CD4-positive, alpha-beta T cell treated with Interleukin-21 for 1 hour (primary cell): ENCODE data around the gene GLT6D1.
A peak's percentile ranks its signal among the peaks of the same experiment; 100 is the strongest.

ENCODE experiments used
- DNase-seq: peaks from one replicate; pipeline ENCODE4 v3.0.0-alpha.2; 2020

Gene GLT6D1

DNA sequence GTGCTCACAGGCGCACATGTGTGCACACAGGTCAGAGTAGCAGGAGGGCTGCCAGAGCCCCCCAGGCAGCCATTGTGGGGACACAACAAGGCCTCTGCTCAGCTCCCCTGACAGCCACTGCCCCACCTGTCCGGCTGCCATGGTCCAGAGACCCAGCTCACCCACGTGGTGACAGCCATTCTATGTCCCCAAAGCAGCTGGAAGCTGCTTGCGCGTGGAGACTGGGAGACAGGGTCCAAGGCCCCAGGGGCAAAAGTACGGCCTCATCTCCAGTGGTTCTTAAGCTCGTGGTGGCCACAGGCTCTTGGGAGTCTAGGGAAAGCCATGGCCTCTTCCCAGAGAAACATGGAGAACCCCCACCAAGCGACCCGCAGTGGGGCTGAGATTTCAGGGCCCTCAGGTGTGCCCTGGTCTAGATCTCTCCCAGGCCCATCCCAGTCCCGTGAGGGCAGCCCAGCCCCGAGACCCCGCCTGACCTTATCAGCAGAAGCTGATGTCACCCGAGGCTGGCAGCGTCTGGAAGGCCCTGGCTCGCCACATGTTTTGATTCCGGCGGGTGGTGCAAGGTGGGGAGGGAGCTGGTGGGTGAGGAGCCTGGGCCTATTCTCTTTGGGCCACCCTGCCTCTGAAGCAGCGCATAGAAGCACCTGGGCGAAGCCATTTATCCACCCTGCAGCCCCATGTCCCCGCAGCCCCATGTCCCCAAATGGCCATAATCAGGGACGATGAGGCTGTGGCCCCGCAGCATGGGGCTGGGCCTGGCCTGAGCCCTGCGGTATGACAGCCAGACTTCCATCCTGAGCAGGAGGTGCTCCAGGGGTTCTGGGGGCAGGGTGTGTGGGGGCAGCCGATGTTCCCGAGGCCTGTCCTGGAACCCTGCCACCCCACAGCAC lies 31.7 kb downstream of the GLT6D1 start:
- no peak for DNase-seq

DNA sequence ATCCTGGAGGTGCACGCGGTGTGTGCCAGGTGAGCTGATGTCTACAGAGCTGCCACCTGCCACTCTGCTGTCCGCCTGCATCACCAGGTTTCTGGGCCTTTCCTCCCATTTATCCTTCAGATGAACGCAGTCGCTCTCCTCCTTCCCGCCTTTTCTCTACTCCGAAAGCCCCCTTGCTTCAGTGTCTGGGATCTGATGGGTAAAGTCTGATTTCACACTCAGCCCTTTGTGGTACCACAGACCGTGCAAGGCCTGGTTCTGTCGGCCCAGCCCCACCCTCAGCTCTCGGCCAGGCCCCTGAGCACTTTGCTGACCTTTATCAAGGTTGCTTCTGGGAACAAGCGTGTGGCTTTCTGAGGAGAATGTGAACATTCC lies 32.5 kb downstream of the GLT6D1 start:
- DNase-seq, result no peak

DNA sequence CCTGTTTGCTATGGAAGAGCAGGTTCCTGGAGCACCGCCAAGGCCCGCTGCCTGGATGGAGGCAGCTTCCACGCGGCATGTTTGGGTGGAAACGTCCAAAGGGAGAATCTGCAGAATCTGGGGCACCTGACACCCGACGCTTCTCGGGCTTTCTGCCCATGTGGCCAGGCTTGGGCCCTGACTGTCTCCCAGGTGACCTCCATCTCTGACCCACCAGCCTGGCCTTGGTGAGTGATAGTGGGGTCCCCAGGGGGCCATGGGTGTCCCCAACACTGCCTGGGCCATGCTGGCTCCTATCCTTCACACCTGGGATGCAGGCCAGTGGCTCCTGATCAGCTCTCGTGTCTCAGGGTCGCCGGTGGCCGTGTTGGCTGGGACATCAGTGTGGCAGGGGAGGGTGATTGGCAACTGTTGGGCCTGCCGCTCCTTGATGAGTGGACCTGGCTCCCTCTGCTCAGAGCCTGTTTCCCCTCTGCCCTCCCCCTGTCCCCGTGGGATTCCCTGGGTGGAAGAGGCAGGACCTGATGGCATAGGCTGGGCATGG lies 34.0 kb downstream of the GLT6D1 start:
- DNase-seq, result no peak

DNA sequence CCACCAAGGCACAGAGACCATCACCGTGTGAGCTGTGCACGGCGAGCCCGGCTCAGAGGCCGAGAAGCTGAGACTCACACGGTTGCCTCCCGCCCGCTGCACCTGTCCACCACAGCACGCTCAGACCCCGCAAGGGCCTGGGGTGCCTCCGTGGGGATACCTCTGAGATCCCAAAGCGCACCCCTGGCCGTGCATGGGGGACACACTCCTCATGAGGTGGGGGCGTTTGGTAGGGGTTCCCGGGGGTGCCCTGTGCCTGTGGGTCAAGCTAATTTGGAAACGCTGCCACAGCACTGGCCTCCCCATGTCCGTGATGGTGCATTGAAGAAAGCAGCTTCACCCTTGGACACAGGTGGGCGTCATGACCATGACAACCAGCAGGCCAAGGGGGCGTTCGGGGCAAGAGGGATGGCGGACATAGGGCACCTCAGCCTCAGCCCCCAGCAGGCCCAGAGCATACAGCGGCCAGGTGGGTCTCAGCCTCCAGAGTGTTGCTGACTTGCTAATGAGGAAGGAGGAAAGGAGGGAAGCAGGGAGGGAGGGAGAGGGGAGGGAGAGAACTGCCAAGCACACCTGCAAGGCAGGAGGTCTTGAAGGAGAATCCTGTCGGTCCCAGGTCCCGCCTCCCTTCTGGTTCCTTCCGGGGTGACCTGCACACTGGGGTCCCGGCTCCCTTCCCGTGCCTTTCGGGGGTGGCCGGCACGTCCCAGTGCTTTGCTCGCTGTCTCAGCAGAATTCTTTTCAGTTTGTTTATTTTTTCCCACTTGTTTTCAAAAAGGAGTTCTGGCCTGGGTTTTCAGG lies 34.7 kb downstream of the GLT6D1 start:
- DNase-seq, result no peak

DNA sequence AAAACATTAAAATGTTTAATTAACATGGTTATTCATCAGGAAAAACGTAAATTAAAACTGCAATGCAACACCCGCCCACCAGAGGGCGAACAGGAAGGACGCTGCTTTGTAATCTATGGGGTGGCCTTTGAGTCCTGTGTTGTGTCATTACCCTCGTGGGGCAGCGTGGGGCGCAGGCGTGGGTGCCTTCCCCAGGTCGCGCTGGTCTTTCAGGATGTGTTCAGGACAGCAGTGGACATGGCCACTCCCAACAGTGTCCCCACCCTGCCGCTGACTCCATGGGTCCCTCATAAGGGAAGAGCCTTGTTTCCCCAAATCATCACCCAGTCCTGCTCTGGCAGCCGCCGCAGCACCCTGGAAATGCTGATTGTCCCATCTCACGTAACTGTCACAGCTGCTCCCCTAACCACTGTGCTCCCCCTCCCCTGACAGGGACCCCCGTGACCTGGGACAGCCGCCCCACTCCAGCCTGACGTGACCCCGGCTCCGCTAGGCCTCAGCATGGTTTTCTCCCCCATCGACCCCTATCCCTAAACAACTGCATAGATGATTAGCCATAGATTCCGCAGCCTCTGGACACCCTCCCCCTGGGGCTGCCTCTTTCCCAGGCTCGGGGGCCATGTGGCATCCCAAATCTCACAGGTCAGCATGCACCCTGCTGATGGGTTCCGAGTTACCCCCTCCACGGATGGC lies 36.4 kb downstream of the GLT6D1 start:
- peak; percentile 43 for DNase-seq

DNA sequence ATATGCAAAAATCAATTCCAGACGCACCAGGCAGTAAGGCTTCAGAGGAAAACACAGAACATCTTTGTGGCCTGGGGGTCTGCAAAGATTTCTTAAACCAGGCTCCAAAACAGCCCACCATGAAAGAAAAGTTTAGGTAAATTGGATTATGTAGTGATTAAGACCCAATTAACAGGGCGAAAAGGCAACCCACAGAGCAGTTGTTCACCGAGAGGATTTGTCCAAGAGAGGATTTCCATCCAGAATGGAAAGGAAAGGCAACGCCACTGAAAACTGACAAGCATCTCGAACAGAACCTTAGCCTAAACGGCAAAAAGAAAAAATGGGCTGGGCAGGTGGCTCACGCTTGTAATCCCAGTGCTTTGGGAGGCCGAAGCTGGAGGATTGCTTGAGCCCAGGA lies 37.4 kb downstream of the GLT6D1 start:
- DNase-seq, result no peak

DNA sequence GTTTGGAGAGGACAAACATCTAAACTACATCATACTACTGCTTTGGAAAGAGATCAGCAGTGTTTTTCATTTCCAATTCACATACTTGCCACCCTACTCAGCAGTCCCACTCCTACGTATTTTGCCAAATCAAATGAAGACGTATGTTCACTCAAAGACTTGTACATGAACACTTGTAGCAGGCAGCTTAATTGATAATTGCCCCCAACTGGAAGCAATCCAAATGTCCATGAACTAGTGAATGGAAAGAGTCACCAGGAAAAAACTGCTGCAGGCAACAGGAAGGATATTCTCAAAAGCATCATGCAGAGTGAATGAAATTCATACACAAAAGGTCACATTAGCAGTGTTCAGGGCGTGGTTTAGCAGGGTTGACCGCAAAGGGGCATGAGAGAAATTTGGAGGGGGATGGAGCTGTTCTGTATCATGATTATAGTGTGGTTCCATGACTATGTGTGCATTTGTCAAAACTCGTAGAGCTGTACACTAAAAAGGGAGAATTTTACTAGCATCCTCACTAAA lies 39.0 kb downstream of the GLT6D1 start:
- no peak for DNase-seq

DNA sequence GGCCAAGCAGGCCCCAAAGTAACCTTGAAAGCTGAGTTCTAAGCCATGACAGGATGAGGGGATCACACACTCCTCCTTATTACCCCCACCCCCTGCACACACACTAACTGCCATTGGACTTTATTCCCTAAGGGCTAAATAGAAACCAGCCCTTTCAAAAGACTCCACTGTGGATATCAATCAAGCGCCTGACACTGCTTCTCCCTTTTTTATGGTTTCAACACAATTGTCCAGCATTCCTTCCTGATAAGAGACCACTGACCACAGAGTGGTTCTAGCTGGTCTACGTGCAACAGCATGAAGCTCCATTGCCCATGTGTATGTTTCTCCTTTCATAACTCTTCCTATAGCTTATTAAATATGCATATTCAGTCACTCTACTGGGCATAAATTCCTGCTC lies 43.1 kb downstream of the GLT6D1 start:
- no peak for DNase-seq

DNA sequence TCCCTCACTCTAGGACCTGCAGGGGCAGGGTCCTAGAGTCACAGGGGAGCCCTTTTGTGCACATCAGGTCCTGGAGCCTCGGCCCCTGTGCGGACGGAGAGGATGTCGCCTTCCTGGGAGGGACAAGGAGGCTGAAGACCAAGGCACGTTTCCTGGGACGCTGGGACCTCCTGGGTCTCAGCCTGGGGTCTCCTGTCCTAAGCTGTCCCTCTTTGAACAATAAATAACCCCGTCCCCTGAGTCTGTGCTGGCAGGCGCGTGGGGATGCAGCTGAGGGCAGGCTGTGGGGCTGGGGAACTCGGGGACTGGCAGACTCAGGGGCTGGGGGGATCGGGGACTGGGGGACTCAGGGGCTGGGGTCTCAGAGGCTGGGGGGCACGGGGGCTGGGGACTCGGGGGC lies 46.7 kb downstream of the GLT6D1 start:
- DNase-seq, result no peak

DNA sequence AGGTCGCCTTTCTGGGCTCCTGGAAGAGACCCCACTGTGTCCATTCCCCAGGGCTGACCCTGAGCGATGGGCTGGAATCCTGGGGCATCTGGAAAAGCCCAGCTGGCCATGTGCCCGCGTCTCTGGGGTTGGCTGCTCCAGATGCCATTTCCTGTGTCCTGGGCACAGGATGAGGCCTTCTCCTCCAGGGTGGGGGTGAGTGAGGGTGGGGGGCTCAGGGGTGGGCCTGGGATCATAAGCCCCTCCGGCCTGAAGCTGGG lies 47.1 kb downstream of the GLT6D1 start:
- no peak for DNase-seq

DNA sequence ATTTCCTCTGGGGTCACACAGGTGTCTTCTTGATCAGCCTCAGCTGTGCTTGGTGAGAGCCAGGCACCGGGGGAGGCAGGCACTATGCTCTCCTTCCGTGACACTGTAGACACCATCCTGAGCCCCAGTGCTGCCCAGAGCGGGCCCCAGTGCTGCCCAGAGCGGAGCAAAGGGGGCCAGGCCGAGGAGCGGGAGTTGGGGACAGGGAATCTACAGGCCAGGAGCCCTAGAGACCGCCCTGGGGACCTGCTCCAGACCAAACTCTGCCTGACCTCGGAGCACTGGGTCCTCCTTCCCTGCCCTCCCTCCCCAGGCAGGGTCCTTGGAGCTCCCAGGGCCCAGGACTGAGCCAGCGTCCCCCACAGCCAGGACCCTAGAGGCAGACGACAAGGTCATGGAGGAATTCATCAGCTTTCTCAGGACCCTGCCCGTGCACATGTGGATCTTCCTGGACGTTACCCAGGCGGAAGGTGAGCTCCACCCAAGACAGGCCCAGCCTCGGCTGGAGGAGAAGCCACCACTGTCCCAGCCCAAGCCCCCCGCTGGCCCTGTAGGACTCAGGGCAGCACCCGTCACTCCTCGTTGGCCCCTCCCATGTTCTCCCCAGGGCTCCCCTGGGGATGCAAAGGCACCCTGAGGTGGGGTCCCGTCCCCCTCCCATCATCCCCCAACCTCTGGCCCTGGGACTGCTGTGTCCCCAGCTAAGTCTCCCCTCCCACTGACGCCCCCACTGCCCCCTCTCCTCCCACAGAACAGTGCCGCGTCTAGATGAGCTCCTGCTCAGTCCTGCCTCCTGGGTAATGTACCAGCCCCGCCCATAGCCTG lies 47.6 kb downstream of the GLT6D1 start:
- no peak for DNase-seq

DNA sequence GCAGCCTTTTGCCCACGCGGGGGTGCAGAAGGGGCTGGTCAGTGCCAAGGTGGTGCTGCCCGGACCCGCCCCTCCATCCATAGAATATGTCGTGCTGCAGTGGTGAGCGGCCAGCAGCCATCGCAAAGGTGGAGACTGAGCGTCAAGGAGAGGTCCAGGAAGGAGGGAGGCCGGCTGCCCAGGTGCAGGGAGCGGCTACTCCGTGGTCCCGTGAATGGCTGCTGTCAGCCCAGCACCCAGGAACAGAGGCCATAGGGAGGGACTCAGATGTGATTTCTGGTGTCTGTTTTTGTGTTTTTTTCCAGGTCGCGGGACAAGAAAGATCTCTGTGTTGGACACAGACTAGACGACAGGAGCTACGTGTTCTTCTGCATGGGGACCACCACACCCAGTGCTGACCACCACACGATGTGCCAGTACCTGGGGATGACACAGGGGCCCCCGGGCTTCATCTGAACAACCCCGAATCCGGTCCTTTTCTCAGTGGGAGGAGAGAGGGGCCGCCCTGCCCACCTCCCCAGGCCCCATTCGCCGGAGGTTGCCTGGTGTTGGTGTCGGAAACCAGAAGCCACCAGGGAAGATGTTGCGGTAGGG lies 48.8 kb downstream of the GLT6D1 start:
- no peak for DNase-seq

DNA sequence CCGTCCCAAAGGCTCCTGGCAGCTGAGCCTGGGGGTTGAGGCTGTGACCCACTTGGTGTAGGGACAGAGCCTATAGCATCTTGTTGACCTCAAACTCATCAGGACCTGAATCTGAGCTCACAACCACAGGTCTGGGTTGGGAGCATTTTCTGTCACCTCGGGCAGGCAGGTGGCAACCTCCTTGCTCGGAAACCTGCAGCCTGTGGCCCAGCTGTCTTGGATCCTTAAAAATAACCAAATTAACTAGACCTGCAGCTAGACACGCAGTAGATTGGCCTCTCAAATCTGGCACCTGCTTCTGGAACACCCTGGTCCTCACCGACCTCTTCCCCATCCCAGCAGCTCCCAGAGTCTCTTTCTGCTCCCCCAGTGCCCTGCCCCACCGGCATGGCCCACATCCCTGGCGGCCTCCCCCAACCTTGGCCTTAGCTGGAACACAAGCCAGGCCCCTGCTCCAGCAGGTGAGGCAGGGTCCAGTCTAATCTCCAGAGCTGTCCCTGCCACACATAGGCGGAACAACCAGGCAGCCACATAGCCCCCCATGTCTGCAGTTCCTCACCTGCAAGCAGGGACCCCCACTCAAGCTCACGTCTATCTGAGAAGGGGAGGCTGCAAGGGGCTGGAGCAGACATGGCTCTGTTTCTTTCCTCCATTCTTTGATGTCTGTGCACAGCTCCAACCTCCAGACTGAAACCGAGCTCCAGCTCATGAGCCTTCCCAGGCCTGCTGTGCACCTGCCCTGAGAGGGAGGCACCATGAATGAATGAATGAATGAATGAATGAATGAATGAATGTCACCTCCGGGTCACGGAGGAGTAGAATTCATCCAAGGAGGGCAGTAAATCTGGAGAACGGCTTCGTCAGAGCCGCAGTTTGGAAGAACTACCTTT lies 49.5 kb downstream of the GLT6D1 start:
- no peak for DNase-seq

DNA sequence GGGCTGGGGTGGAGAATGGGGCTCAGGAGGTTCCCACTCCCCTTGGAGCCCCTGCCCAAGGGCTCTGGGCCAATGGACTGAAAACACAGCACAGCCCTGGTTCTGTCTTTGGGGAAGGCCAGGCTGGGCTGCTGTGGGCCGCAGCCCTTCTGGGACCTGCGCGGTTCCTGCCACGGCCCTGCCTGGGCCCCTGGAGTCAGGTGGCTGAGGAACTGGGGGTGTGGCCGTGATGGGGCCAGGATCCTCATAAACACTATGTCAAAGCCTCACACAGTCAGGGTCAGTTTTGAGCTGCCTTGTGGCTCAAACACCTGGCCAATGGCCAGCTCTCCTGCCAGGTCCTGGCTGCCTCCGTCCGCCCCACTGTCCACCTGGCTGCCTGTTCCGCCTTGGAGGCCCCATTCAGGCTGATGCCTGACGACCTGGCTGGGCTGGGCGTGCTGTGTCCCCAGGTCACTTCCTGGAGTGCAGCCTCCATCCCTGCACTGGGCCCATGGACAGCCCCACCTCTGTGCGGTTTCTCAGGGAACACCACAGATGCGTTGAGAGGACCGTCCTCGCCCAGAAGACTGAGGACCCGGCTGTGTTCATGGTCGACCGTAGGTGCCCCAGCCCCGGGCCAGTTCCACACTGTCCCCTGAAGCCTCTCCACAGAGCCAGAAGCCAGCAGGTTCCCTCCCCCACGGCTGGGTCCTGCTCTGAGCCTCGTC lies 50.3 kb downstream of the GLT6D1 start:
- no peak for DNase-seq

DNA sequence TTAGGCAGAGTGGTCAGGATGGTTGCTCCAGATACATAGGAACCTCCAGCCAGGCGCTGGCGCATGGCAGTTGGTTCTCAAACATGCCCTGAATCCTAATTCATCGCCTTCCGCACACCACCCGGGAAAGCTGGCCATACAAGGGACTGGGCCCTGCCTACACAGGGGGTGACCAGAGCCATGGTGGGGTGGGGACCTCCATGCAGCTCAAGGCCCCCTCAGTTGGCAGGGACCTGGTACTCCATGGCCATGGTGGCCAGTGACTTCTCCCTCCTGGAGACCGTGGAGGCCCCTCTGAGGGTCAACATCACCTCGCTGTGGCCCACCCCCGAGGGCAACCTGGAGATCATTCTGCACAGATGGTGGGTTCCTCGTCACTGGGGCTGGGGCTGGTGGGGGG lies 51.0 kb downstream of the GLT6D1 start:
- no peak for DNase-seq

DNA sequence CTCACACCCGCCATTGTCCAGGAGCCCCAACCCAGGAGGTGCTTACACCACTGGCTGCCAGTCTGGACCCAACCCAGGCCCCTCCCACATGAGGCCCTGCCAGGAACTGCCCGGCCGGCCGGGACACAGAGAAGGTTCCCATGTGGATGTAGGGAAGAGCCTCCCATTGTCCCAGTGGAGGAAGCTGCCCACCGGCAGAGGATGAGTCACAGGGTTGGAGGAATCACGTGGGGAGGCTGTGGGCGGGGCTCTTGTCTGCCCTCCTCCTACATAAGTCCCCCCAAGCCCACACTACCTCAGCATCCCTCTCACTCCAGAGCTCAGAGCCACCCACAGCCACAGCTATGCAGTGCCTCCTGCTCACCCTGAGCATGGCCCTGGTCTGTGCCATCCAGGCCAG lies 51.7 kb downstream of the GLT6D1 start:
- no peak for DNase-seq

DNA sequence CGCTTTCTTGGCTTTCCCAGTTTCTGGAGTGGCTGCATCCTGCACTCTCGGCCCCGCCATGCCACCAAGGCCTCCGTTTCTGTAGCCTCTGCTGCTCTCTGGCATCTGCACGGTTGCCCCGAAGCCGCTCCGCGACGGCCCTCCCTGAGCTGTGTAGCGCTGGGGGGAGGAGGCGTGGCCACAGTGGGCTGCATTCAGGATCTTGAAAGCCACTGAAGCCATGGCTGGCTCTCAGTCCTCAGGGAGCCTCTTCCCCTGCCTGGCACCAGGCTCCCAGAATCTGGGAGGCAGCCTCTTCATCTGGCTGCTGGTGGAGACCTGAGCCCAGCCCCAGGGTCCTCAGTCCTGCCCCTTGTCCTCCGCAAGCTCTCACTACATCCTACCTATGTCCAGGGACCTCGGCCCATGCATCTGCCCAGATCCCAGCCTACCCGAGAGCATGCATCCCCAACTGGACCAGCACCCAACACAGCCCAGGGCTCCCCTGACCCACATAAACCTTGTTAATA lies 52.7 kb downstream of the GLT6D1 start:
- DNase-seq, result no peak

DNA sequence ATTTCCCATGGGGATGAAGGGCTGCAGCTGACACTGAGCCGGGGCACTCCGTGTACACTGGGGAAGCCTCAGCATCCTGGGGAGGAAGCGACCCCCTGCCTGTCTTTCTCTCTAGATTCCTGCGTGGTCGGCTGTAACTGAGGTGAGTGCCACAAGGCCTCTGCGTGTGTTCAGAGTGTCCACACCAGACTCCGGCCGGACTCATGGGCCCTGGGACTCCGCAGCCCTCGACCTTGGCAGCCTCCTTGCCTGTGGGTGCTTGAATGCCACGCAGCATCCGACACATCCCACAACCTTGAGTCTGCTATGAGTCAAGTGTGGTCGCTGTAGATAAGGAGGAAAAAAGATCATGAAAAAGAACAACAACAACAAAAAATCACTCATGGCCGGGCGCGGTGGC lies 54.4 kb downstream of the GLT6D1 start:
- no peak for DNase-seq

DNA sequence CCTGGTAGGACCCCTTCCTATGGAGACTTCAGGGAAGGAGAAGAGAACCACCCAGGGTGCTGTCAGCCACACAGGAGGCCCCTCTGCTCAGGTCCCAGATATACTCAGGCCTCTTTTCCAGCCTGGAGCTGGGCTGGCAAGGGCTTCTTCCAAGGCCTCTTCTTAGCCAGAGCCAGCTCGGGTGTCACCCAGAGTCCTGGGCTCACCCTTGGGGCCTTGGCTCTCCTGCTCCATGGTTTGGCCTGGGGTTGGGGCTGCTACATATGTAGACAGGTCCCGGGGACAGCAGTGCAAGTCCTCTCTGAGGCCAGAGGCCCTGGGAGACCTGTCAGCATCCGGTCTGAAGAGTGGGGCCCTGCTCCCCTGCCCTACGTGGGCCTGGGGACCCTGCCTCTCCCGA lies 55.0 kb downstream of the GLT6D1 start:
- no peak for DNase-seq

DNA sequence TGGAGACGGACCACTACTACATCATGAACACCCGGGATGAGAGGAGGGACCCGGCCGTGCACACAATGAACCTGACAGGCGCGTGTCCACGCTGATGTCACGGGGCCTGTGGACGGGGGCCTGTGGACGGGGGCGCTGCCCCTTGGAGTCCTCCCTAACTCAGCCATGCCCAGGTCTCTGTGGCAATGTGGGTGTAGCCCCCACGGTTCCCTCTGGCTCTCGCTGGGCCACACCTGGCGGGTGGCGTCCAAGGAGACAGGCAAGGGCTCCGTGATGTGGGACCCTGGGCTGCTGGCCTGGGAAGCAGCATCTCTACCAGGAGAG lies 55.7 kb downstream of the GLT6D1 start:
- DNase-seq, result no peak
